Keratinocyte (primary cell): ENCODE measurements around the gene RBFOX1.

Experiments used
- CTCF ChIP-seq, 3 experiments: IDR thresholded peaks in 1 of 3; conservative IDR thresholded peaks in 1 of 3; optimal IDR thresholded peaks in 1 of 3; 2 replicates in 2 of 3; 3 replicates in 1 of 3; pipeline versions ENCODE3 to v1.5.1; 2011; ENCODE audit warnings: low read length in 3 of 3, mild to moderate bottlenecking in 3 of 3, moderate library complexity in 2 of 3, control low read depth in 1 of 3, inconsistent platforms in 1 of 3; ENCODE audit not compliant: insufficient read depth in 2 of 3; ENCODE audit errors: extremely low read depth in 1 of 3
- EZH2 ChIP-seq: IDR thresholded peaks from one replicate; pipeline ENCODE4 v1.6.1; 2012; ENCODE audit warnings: inconsistent platforms, mild to moderate bottlenecking, low read length, moderate library complexity

GRCh38 chr16:7532534-7532933 lies 199.9 kb downstream of the RBFOX1 start:
- no peak for TF ChIP-seq CTCF (optimal IDR thresholded peaks at IDR 0.05 in 1 of 3, IDR thresholded peaks at IDR 0.05 in 1 of 3, conservative IDR thresholded peaks at IDR 0.05 in 1 of 3; ENCODE audit: extremely low read depth in 1 of 3, insufficient read depth in 2 of 3, low read length in 3 of 3)
- TF ChIP-seq EZH2 = no peak
